Activated CD4-positive, alpha-beta T cell treated with anti-CD3 and anti-CD28 coated beads, Interleukin-2, amount 50 U/mL, for 4 hours (primary cell): Measurements from ENCODE around the gene MRPS10.
"Not testable (repeated sequence)": the region's sequence is repeated elsewhere in the genome, so short reads cannot be mapped to it uniquely, and the experiment has no call there.

Experiments used
- DNase-seq, 2 experiments: peaks; one replicate each; pipeline ENCODE4 v3.0.0-alpha.2; 2020

MRPS10 gene

DNA sequence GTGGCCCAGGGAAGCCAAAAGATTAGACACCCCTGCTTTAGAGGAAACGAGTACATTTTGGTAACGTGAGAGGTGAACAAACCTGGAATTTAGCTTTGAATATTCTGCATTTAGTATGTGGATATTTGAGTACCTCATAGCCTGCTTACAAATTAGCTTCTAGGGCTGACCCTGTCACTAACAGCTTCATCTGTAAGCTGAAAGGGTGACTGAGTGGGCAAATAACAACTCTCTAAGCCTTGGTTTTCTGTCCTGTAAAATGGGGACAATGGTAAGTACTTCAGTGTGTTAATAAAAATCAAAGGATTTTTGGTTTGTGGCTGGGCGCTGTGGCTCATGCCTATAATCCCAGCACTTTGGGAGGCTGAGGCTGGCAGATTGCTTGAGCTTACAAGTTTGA lies 14.5 kb downstream of the MRPS10 start:
- no peak for DNase-seq

- not testable (repeated sequence) for DNase-seq
Observed at GRCh38 chr6:42202131-42202915, 15.3 kb downstream of the MRPS10 start.

- DNase-seq: no peak
Observed at GRCh38 chr6:42201382-42201781, 16.3 kb downstream of the MRPS10 start.

- DNase-seq: no peak
Observed at GRCh38 chr6:42200035-42200434, 17.6 kb downstream of the MRPS10 start.

- no peak for DNase-seq
Observed at GRCh38 chr6:42199106-42199981, 18.3 kb downstream of the MRPS10 start.

DNA sequence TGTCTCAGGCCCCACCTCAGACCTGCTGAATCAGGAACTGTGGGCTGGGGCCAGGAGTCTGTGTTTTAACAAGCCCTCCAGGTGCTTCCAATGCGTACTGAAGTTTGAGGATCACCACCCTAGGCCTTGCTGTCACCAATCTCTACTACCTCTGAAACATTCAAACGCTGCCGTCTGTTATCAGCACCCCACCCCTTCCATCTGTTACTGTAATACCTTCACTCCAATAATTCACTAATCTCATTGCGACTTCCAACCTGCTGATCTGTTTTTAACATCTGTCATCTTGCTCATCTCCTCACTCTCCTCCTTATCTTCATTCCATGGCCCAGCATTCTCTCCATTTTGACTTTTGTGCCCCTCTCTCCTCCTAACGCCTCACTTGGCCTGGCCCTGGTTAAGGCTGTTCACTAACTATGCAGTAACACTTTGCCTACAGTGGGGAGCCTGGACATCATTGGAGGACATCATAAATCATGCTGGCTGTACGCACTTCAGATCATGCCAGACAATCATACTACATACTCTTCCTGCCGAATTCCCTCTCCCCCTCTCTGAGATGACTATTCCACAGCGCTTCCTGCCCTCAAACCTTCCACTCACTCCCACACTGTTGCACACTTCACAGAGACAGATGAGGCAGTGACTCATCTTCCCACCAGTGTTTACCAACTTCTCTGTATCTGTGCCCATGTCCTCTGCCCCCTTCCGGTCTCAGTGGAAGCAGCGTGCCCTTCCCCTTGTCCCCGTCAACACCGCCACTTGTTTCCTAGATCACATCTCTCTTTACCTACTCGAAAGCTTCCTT lies 19.9 kb downstream of the MRPS10 start:
- peak; percentile 7 to 12 for DNase-seq

GRCh38 chr6:42195415-42195814 lies 22.2 kb downstream of the MRPS10 start:
- DNase-seq: no peak

DNA sequence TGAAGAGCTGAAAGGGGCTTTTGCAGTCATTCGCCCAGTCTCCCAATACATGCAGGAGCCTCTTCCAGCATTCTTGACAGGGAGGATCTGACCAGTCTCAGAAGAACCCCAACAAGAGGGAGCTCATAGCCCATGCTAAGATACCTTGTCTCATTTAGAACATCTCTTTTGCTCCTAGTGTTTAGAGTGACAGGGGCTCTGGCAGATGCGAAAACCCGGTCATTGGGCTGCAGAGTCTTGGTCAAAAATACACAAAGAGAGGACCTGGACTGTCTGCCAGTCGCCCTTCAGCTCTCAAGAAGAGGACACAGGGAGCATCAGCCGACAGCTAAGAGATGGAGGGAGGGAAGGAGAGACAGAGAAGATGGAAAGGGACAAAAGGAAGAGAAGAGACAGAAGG lies 23.6 kb downstream of the MRPS10 start:
- no peak for DNase-seq

- no peak for DNase-seq
Observed at GRCh38 chr6:42193491-42193894, 24.2 kb downstream of the MRPS10 start.

DNA sequence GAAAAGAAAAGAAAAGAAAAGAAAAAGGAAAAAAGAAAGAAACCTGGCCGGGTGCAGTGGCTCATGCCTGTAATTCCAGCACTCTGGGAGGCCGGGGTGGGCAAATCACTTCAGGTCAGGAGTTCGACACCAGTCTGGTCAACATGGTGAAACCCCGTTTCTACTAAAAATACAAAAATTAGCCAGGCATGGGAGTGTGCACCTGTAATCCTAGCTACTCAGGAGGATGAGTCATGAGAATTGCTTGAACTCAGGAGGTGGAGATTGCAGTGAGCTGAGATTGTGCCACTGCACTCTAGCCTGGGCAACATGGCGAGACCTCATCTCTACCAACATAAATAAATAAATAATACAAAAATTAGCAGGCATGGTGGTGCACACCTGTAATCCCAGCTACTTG lies 25.3 kb downstream of the MRPS10 start:
- DNase-seq: not testable (repeated sequence)

DNA sequence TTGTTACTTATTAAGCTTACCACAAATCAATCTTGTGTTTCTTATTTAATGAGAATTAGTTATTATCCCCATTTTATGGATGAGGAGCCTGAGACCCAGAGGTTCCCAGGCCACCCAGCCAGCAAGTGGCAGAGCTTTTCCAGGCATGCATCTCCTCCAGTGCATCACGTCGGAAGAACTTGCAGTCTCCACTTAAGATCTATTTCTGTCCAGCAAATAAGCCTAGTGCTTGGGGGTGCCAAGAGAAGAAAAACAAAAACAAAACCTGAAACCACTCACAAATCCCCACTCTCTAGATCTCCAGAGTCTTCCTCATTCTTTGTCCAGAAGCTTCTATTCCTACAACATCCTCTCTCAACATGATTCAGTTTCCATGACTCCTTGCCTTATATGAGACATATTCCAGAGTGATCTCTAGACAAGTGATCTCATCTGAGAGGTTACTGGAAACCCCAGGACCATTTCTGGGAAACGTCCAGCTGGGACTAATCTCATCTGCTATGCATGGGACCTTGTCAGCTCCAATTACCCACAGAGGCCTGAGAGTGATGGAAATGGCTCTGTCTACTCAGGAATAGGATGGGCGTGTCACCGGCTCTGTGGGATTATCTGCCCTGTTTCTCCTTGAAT lies 27.0 kb downstream of the MRPS10 start:
- no peak for DNase-seq

DNA sequence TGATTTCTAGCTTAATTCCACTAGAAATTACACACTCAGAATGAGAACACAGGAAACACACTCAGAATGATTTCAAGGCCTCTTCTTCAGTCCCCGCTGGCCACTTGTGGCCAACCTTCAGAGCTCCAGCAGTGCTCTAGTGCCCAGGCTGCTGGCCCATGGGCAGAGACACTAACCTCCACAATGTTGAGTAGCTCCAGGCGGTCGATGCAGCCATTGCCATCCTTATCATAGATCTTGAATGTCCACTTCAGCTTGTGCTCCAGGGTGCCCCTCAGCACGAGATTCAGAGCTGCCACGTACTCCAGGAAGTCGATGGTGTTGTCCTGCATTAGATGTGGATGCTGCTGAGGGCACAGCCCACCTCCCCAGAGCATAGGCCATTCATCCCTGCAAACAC lies 29.3 kb downstream of the MRPS10 start:
- DNase-seq: no peak

DNA sequence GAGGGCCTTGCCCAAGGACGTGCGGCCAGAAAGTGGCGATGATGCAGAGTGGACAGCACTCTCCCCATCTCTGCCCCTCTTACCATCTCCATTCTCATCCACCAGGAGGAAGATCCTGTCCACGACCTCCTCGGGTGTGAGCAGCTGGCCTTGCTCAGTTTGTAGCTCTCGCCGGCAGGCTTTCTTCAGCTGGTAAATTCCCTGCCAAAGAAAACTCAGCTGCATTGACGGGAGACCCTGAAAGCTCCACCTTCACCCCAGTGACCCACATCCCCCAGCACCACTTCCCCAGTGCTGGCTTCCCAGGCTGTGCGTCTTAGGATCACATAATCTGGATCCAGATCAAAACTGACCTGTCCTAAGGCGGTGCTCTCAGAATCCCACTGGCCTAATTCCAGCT lies 32.1 kb downstream of the MRPS10 start:
- DNase-seq: no peak

DNA sequence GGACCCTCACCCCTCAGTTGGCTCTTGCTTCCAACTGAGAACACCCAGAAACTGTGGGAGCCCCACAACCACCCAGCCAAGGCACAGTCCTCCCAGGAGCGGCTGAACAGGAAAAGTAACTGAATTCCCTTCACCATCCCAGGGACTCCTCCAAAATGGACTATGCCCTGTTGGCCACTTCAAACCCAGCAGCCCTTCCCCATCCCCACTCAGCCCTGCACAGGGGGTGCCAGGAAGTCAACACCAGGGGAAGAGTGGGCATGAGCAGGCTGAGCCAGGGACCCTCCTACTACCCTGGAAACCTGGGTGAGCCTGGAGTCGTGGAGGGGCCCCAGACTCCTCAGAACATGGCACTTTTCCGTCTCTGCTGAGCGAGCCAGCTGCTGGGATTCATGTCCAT lies 33.2 kb downstream of the MRPS10 start:
- DNase-seq: no peak

- DNase-seq: no peak
Observed at GRCh38 chr6:42182101-42182500, 35.6 kb downstream of the MRPS10 start.

DNA sequence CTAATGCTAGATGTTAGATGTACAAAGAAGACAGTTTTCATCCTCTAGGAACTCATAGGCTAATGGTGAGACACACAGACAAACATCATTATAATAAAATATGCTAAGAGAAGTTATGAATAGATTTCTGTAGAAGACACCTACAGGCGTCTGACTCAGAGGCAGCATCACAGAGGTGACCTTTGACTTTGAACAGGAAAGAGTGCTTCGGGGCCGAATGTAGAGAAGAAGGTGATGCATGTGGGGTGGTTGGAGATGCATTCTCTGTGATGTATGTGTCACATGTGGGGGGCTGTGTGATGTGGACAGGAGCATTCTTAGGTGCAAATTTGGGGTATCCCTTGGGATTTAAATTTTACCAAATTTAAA lies 37.7 kb downstream of the MRPS10 start:
- no peak for DNase-seq

DNA sequence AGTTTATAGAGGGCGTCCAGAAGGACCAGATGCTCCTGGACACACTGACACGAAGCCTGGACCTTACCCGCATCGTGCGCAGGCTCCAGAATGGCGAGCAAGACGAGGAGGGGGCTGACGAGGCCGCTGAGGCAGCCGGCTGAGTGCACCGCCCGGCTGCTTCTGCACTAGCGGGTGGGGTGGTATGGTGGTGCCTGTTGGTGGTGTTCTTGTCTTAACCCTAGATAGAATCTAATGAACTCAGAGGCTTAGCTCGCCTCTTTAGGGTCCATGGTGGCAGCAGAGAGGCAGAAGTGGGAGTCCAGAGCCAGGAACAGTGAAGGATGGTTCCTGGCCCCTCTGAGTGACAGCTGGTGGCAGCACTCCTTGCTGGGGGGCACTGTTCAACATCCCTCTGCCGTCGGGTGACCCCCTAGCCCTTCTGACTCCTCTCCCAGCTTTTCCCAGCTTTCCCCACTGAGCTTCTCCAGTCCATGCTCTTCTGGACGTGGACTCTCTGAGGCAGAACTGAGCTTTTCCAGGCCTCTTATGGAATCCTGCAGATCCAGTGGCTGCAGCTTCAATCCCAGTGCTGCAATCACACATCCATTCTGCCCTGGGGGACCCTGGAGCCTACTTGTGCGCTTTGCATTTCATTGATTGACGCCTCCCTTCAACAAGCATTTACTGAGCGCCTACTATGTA lies 38.3 kb downstream of the MRPS10 start:
- DNase-seq: no peak

DNA sequence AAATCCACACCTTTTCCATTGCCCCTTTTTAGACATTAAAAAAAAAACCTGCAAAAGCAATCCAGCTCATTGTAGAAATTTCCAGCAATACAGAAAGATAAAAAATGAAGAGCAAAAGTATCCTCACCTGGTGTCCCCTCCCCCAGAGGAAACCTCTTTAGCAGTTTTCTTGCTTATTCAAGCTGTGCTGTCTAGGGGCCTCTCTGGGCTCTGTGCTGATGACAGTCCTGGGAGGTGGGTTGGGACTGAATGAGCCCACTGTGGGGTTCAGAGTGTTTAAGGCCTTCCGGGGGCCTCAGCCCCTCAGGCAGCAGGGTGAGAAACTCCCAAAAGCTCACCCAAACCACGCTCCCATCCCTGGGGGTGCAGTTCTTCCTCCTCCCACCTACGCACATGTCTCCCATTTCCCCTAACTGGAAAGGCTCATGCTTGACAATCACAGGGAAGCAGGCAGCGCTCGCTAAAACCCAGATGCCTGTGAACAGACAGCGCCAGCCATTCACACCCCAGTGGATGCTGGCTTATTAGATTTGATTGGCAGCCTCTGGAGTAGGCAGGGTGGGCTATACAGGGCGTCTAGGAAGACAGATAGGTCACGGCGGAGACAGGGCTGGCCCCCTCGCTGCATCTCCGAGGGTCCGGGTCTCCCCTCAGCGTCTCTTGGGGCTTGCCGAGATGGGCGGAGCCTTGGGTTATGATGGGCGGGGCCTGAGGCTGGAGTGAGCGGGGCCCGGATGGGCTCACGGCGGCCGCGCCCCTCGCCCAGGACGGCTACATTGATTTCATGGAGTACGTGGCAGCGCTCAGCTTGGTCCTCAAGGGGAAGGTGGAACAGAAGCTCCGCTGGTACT lies 39.9 kb downstream of the MRPS10 start:
- DNase-seq: no peak

DNA sequence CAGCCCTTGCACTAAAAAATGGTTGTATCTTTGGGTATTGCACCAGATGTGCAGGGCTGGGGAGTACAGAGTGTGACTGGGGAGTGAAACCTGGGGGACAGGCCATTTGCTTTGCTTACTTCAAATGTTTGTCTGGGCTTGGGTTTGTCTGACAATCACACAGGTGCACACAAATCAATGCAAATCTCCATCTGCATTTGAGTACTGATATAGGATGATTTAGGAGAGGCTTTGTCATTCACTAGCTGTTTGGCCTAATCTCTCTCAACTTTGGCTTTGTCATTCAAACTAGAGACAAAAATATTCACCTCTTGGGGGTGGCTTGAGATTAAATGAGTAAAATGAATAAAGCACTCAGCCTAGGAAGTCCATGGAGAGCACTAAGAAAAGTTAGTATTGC lies 40.7 kb downstream of the MRPS10 start:
- no peak for DNase-seq

DNA sequence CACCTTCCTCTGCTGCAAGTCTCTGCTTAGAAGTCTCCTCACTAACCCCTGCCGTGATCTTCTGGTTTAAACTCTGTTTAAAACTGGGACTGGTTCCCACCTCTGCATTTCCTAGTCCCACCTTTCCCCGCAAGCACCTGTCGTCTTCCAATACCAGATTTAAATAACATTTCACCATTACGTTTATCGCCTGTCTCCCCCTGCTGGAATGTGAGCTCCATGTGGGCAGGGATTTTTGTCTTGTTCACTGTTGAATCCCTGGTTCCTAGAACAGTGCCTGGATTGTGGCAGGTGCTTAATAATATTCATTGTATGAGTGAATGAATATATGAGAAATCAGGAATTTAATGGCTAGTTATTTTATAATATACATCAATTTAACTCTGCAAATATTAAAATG lies 41.8 kb downstream of the MRPS10 start:
- no peak for DNase-seq

GRCh38 chr6:42173101-42173500 lies 44.6 kb downstream of the MRPS10 start, which contains the start of gene GUCA1A:
Gene GUCA1A (plus strand): TSS chr6:42173364. CDS start chr6:42173614, 250 bp downstream.
- no peak for DNase-seq
